ENCODE data around the gene ERBB3. TPM values are rescaled to one million over a fixed set of nuclear protein-coding genes. Genes with fewer than 3 reads are reported as not detected.

Gene ERBB3
- total RNA-seq, 4 donors from 2014 or later, result 13.9 to 25.0 (median 19.0) TPM

- no peaks in the 10 kb centered on the region for H3K36me3 ChIP-seq
- peaks cover 0 to 32% (median 12%) of the 10 kb centered on the region in 4 donors for H3K27me3 ChIP-seq
- no peak overlapping the region for H3K4me3 ChIP-seq
- intact Hi-C loops (cut with DNase I), result no loop called here
- DNase-seq (ENCODE audit: extremely low spot score), result no peak
- no peaks in the 10 kb centered on the region for H3K9me3 ChIP-seq
- H3K27ac ChIP-seq (replicated peaks in 1 of 4), result peak overlapping the region in 2 of 4 donors; percentile 3 to 51
- 92% methylated on average over 1 of the region's 3 CpGs for WGBS
- TF ChIP-seq EP300 (IDR thresholded peaks at IDR 0.05), result no peak
- no peak for TF ChIP-seq CTCF (IDR thresholded peaks at IDR 0.05)
- peak in 1 of 2 donors; percentile 15 for TF ChIP-seq POLR2AphosphoS5 (IDR thresholded peaks at IDR 0.05)
- TF ChIP-seq POLR2A (IDR thresholded peaks at IDR 0.05; ENCODE audit: low read depth), result no peak
- peaks cover 7 to 23% (median 20%) of the 10 kb centered on the region in 4 donors for H3K4me1 ChIP-seq
Measured at GRCh38 chr12:56082967-56083366, 3.0 kb downstream of the ERBB3 start.

GRCh38 chr12:56084958-56085543 lies 5.1 kb downstream of the ERBB3 start:
- Histone ChIP-seq H3K9me3 (no peaks in the 10 kb centered on the region), H3K4me3 (no peak overlapping the region), H3K36me3 (no peaks in the 10 kb centered on the region), H3K27ac (replicated peaks in 1 of 4) (no peak overlapping the region), H3K27me3 (peaks cover 0 to 28% (median 8%) of the 10 kb centered on the region in 4 donors), H3K4me1 (peaks cover 5 to 7% (median 6%) of the 10 kb centered on the region in 4 donors)
- intact Hi-C loops (cut with DNase I), result no loop called here
- no peak for DNase-seq (ENCODE audit: extremely low spot score)
- 83% methylated on average over 15 of the region's 15 CpGs for WGBS
- TF ChIP-seq EP300 (IDR thresholded peaks at IDR 0.05) (no peak), CTCF (IDR thresholded peaks at IDR 0.05) (no peak), POLR2AphosphoS5 (IDR thresholded peaks at IDR 0.05) (no peak), POLR2A (IDR thresholded peaks at IDR 0.05; ENCODE audit: low read depth) (no peak)

GRCh38 chr12:56086096-56086495 lies 6.1 kb downstream of the ERBB3 start:
- WGBS, result 84% methylated on average over 3 of the region's 3 CpGs
- no peaks in the 10 kb centered on the region for H3K36me3 ChIP-seq
- peaks cover 0 to 17% (median 0%) of the 10 kb centered on the region in 4 donors for H3K27me3 ChIP-seq
- H3K27ac ChIP-seq (replicated peaks in 1 of 4), result no peak overlapping the region
- H3K9me3 ChIP-seq, result no peaks in the 10 kb centered on the region
- intact Hi-C loops (cut with DNase I), result no loop called here
- no peak overlapping the region for H3K4me3 ChIP-seq
- no peak for DNase-seq (ENCODE audit: extremely low spot score)
- TF ChIP-seq POLR2A (IDR thresholded peaks at IDR 0.05; ENCODE audit: low read depth) (no peak), EP300 (IDR thresholded peaks at IDR 0.05) (no peak), POLR2AphosphoS5 (IDR thresholded peaks at IDR 0.05) (no peak), CTCF (IDR thresholded peaks at IDR 0.05) (no peak)
- no peaks in the 10 kb centered on the region for H3K4me1 ChIP-seq

- intact Hi-C loops (cut with DNase I), result no loop called here
- peaks cover 0 to 12% (median 0%) of the 10 kb centered on the region in 4 donors for H3K27me3 ChIP-seq
- no peak overlapping the region for H3K4me3 ChIP-seq
- H3K36me3 ChIP-seq, result no peaks in the 10 kb centered on the region
- DNase-seq (ENCODE audit: extremely low spot score), result no peak
- no peaks in the 10 kb centered on the region for H3K4me1 ChIP-seq
- WGBS, result 86% methylated on average over 6 of the region's 6 CpGs
- no peak for TF ChIP-seq CTCF (IDR thresholded peaks at IDR 0.05)
- TF ChIP-seq POLR2A (IDR thresholded peaks at IDR 0.05; ENCODE audit: low read depth), result no peak
- TF ChIP-seq POLR2AphosphoS5 (IDR thresholded peaks at IDR 0.05), result no peak
- TF ChIP-seq EP300 (IDR thresholded peaks at IDR 0.05), result no peak
- H3K9me3 ChIP-seq, result no peaks in the 10 kb centered on the region
- no peak overlapping the region for H3K27ac ChIP-seq (replicated peaks in 1 of 4)
Measured at GRCh38 chr12:56086608-56087007, 6.6 kb downstream of the ERBB3 start.

GRCh38 chr12:56087220-56087619 lies 7.3 kb downstream of the ERBB3 start:
- Histone ChIP-seq H3K27ac (replicated peaks in 1 of 4) (peak overlapping the region in 1 of 4 donors; percentile 36), H3K27me3 (peaks cover 0 to 9% (median 0%) of the 10 kb centered on the region in 4 donors), H3K9me3 (no peaks in the 10 kb centered on the region), H3K4me1 (no peaks in the 10 kb centered on the region), H3K4me3 (no peak overlapping the region), H3K36me3 (no peaks in the 10 kb centered on the region)
- no peak for TF ChIP-seq POLR2A (IDR thresholded peaks at IDR 0.05; ENCODE audit: low read depth)
- no peak for TF ChIP-seq CTCF (IDR thresholded peaks at IDR 0.05)
- no peak for TF ChIP-seq POLR2AphosphoS5 (IDR thresholded peaks at IDR 0.05)
- TF ChIP-seq EP300 (IDR thresholded peaks at IDR 0.05), result no peak
- intact Hi-C loops (cut with DNase I), result no loop called here
- DNase-seq (ENCODE audit: extremely low spot score), result no peak
- 86% methylated on average over 5 of the region's 6 CpGs for WGBS
